GM19468 (cell line): ENCODE measurements around the gene FOXA1.

Experiments used
- ATAC-seq: cut with Tn5 transposase; IDR thresholded peaks from one replicate; pipeline ENCODE4 v1.9.1; 2021; ENCODE audit warnings: mild to moderate bottlenecking, moderate library complexity, moderate number of reproducible peaks; ENCODE audit not compliant: unreplicated experiment; ENCODE audit errors: extremely low read depth

FOXA1 gene

GRCh38 chr14:37603688-37604251, 8.7 kb upstream of the FOXA1 start:
- ATAC-seq = no peak

DNA sequence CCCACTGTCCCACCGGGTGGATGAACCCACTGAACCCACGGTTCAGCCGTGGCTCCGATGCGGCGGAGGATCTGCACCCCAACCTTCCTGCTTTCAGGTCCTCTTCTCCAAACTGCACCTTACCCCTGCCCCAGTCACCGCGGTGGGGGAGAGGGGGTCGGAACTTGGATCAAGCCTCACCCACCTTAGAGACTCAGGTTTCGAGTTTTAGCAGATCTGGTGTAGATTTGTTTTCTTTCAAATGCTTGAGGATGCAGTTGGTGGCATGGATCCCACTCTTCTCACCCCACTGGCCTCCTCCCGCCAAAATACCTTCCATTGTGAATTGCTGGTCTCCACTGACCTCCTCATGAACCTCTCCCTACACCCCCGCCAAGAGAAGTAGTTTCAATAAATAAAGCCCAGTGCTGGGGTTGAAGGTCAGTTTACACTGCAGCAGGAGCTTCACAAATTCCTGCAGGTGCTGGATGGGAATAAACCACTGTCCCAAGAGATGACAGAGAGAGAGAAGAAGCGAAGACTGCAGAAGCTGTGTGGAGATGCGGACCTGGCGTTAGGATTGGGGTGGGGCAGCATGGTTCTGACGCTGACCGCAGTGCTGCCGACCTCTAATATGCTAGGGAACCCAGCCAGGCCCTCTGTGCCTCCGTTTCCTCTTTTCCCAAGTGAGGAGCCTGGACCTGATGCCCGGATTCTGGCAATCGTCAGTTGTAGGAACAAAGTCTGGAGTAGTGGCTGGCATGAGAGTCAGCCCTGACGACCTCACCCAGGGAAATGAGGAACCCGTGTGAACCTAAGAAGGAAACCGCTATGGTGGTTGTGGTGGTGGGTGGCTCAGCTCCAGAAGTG, 7.8 kb upstream of the FOXA1 start:
- no peak for ATAC-seq

GRCh38 chr14:37601865-37602264, 6.8 kb upstream of the FOXA1 start:
- no peak for ATAC-seq

DNA sequence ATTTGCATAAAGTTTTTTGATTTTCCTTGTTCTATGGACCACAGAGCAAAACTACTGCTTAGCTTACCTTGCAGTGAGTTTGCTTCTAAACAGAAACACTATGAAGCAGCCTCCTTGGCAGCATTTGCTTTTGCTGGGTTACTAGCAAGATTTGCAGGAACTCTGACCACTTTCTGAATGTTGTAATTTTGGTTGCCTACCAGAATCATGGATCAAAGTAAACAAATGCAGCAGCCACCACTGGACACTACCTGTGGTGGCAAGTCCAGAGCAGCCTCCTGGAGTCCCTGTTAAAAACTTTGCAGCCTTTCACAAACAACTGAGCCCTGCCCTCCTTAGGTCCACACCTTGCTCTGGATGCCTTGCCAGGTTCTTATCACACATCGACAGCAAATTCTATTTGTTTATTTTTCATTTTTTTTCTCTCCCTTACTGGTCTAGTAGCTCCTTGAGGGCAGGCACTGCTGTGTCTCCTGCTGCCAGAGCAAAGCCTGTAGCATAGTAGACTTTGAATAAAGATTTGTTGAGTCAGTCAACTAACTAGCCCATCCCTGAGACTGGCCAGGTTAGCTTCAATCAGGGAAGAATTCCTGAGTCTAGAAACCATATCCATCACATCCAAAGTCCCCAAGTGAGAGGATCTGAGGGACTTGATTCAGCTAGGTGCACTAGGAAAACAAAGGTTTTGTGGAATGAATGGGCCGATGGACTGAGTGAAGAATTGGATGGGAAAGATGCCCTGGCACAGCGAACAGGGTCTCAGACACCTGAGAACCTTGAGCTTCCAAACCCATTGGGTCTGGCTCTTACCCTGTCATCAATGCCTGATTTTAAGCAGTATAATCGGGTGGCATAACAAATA, 6.1 kb upstream of the FOXA1 start:
- ATAC-seq = no peak

- ATAC-seq = no peak
Observed at GRCh38 chr14:37599507-37600368, 4.7 kb upstream of the FOXA1 start.

DNA sequence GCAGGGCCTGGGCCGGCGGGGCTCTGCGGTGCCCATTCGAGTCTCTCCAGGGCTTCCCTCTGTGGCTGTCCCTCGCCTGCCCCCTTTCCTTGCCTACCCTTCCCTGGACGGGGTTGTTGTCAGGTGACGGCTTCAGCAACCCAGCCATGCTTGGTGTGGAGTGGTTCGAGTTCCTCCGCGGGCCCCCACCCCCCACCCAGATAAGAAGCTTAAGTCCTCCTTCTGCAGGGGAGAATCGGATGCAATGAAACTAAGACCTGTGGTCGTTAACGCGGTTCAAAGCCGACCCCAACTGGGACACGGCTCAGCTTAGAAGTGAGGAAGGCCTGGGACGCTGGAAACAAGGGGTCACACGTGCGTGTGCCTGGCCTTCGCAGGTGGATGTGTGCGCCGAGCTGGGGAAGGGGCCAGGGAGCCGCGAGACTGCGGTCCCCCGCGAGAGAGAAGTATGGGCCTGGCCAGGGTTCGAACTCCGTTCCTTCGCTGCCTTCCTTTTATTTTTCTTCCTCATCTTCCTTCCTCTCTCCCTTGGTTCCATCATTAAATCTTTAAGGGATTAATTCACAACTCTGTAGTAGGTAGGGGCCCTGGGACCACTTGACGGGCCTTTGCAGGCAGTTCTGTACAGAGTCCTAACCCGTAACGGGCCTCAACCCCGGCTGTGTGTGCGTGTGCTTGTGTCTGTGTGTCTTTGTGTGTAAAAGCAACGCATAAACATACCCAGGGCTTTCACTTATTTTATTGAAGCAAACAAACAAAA, 3.9 kb upstream of the FOXA1 start:
- ATAC-seq = no peak

GRCh38 chr14:37597914-37598746, 3.1 kb upstream of the FOXA1 start:
- ATAC-seq = no peak

- no peak for ATAC-seq
Observed at GRCh38 chr14:37597538-37597913, 2.5 kb upstream of the FOXA1 start.

- no peak for ATAC-seq
Observed at GRCh38 chr14:37596790-37597472, 1.9 kb upstream of the FOXA1 start.

DNA sequence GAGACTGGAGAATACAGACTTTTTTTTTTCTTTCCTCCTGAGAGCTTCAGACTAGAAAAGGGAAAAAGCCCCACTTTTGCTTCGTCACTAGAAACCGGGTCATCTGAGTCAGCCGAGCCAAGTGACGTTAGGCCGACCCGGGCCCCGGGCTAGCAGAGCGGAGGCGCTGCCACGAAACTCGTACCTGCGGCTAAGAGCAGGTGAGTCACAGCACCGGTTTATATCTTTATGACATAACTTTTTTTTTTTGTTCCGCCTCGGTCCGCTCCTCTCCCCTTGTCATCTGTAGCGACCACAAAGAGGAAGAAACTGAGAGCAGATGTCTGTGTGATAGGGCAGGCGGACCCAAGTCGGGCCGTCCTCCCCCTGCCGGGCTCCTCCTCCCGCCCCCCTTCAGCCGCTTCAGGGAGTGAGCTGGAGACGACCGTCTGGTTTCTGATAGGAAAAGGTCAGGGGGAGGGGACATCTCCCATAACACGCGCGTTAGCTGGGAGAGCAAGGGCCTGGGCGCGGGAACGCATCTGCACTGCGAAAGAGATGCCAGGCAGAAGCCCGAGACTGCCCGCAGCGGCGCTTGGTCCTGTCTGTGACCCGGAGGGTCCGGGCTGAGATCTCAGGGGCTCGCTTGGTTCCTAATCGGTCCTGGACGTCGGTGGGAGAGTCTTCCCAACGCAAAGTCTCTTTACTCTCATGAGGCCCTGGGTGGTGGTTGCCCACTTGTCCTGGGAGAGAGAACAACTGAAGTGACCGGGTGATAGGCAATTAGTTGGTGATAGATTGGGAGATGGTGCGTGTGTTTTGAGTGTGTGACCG, 966 bp upstream of the FOXA1 start:
- no peak for ATAC-seq

DNA sequence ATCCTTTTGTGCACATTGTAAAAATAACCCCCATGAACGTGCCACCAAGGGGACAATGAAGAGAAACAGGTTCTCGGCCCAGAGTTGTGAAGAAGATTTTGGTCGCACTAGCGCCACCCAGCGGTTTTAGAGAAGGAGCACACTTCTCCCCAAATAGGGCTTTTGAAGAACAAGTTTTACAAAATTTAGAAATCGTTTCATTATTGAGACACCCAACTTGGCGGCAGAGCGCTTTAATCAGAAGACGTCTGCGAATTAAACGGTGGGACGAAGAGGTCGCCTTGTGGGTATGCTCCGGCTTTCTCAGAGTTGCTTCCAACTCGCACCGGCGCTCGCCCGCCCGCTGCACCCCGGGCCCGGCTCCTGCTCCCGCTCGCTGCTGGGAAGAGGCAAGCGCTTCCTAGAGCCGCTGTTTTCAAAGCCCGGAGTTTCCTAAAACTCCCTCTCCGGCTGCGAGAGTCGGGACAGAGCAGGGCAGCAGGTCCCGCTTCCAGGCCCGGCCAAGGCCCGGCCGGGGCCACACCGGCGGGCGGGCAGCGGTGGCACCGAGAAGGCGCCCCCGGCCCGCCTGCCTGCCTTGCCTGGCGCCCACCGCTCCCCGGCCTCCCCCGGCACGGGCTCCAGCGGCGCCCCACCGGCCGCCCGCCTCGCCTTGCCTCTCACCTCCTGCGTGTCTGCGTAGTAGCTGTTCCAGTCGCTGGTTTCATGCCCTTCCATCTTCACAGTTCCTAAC, 645 bp downstream of the FOXA1 start:
- ATAC-seq = no peak

DNA sequence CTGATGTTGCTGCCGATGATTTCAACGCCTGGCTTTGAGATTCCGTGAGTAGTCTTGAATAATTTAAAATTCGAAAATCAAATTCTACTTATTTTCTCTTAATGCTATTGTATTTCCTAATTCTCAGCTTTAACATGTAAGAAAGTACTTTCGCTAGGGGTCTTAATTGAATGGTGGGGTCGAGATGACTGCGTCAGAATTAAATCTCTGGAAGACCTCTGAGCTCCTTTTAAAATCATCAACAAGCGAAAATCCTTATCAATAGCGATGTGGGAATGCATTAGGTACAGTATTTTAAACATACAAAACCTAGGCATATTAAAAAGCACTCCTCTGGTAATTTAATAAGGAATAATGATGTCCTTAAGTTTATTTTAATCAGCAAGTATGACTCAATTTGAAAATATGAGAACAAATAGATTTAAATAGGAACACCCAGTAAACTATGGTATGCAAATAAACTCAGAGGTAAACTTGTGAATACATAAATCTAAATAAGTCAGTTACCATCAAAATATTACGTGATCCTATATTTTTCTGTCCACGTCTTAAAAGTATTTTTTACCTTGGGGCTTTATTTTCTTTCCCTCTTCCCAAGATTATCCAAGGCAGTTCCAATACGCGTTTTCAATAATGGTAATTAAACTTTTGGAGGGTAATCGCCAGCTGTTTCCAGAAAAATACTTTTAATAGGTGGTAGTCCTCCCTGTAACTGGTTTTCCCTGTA, 1.4 kb downstream of the FOXA1 start:
- ATAC-seq = no peak

- ATAC-seq = no peak
Observed at GRCh38 chr14:37592482-37593408, 2.3 kb downstream of the FOXA1 start.

- ATAC-seq = no peak
Observed at GRCh38 chr14:37591941-37592481, 3.0 kb downstream of the FOXA1 start.
